Immature natural killer cell (primary cell): ENCODE data around the gene KRTAP27-1. TPM values are rescaled to one million over a fixed set of nuclear protein-coding genes. Genes with fewer than 3 reads are reported as not detected.

Source experiments
- DNase-seq, 3 donors: peaks; one replicate each; pipeline ENCODE4 v3.0.0; 2022; ENCODE audit warnings: mixed read lengths in 1 of 3
- H3K27ac Mint-ChIP-seq, 6 donors: one replicate each; pipeline ENCODE4 v1.8.0; 2020; ENCODE audit warnings: mixed read lengths in 6 of 6, mild to moderate bottlenecking in 5 of 6, inconsistent platforms in 4 of 6, moderate library complexity in 3 of 6
- H3K27me3 Mint-ChIP-seq, 3 donors: one replicate each; pipeline ENCODE4 v1.8.0; 2020 to 2021; ENCODE audit warnings: low read depth in 3 of 3, mild to moderate bottlenecking in 3 of 3, mixed read lengths in 3 of 3, moderate library complexity in 3 of 3, inconsistent platforms in 1 of 3
- H3K36me3 Mint-ChIP-seq, 3 donors: one replicate each; pipeline ENCODE4 v1.8.0; 2020; ENCODE audit warnings: mixed read lengths in 3 of 3, inconsistent platforms in 2 of 3, mild to moderate bottlenecking in 2 of 3
- H3K4me1 Mint-ChIP-seq, 2 donors: one replicate each; pipeline ENCODE4 v1.8.0; 2020; ENCODE audit warnings: inconsistent platforms in 2 of 2, mild to moderate bottlenecking in 2 of 2, mixed read lengths in 2 of 2, moderate library complexity in 1 of 2
- H3K4me3 Mint-ChIP-seq, 5 donors: one replicate each; pipeline ENCODE4 v1.8.0; 2020; ENCODE audit warnings: mild to moderate bottlenecking in 5 of 5, mixed read lengths in 5 of 5, inconsistent platforms in 3 of 5, moderate library complexity in 3 of 5
- H3K9me3 Mint-ChIP-seq, 6 donors: one replicate each; pipeline ENCODE4 v1.8.0; 2020; ENCODE audit warnings: mild to moderate bottlenecking in 6 of 6, mixed read lengths in 6 of 6, inconsistent platforms in 4 of 6, moderate library complexity in 3 of 6
- polyA plus RNA-seq, 3 donors: library from polyadenylated mRNA; unstranded; fragments of 300-500 nt; fragmentation: Illumina TruSeq; gene quantifications; one replicate each; pipeline ENCODE4 v1.2.3, GENCODE V29; 2021

Gene KRTAP27-1, protein sequence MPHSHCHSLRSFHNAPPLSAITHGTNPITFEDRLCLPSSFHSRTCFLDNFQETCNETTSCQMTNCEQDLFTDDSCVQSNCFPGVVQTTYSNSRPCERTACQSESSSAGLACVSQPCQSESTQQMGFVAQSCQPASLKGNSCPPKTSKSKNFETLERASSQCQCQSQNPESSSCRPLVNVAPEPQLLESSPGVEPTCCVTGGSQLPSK
- not detected for polyA plus RNA-seq

GRCh38 chr21:30337276-30337744 is at the start of gene KRTAP27-1:
TSS of gene KRTAP27-1 (minus strand) at chr21:30337694. CDS start at chr21:30337668, 26 bp downstream.
- Mint-ChIP-seq H3K27me3 (peaks cover 0 to 3% (median 0%) of the 10 kb centered on the region in 3 donors), H3K4me1 (no peaks in the 10 kb centered on the region), H3K9me3 (peaks cover 3 to 14% (median 5%) of the 10 kb centered on the region in 6 donors), H3K4me3 (no peak within 1 kb of the TSS), H3K36me3 (no peaks in the 10 kb centered on the region), H3K27ac (no peak within 1 kb of the TSS)
- DNase-seq: no peak

DNA sequence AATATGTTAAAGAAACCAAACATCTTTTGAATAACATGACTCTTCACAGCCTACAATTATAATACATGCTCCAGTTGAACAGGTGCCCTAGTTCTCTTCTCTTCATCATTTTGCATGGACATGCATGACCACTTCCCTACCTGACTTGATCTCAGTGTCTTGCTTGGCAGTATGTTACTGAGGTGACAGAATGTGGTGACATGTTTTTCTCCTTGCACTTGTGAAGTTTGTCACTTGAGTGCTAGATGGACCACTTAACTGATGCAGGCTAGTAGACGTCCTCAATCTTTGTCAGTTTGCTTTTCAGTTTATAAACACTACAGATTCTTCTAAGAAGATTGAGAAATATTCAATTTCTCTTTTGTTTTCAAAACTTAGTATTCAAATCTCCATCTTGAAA is 44.7 kb upstream of the KRTAP27-1 start:
- peaks cover 5 to 42% (median 12%) of the 10 kb centered on the region in 6 donors for H3K9me3 Mint-ChIP-seq
- H3K27me3 Mint-ChIP-seq: peaks cover 0 to 3% (median 2%) of the 10 kb centered on the region in 3 donors
- no peaks in the 10 kb centered on the region for H3K4me1 Mint-ChIP-seq
- no peak for DNase-seq
- H3K36me3 Mint-ChIP-seq: no peaks in the 10 kb centered on the region
- no peak overlapping the region for H3K27ac Mint-ChIP-seq
- H3K4me3 Mint-ChIP-seq: no peak overlapping the region

- H3K27ac Mint-ChIP-seq: no peak within 1 kb of the TSS
These were observed 34.8 kb upstream of the KRTAP27-1 start, which contains the start of gene KRTAP13-2 for GRCh38 chr21:30372139-30372770. TSS of gene KRTAP13-2 (minus strand) at chr21:30372271. CDS start at chr21:30372213, 58 bp downstream.

DNA sequence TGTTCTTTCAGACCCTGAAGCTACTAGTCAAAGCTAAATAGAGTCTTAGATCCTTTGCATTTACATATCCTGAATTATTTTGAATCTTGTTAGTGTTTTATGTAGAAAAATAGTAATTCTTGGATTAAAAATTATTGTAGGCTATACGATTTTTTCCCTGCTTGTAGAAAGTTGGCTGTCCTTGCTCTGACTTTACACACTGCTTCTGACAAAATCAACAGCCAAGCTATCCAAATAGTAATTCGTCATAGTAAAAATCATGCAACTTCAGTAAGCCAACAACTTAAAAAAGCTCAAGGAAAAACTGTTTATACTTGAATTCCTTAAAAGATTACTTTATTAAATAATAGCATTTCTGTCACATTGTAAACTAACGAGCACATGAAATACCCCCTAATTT is 18.4 kb upstream of the KRTAP27-1 start:
- no peak for DNase-seq
- H3K27ac Mint-ChIP-seq: no peak overlapping the region
- H3K27me3 Mint-ChIP-seq: peaks cover 0 to 5% (median 0%) of the 10 kb centered on the region in 3 donors
- no peaks in the 10 kb centered on the region for H3K4me1 Mint-ChIP-seq
- H3K9me3 Mint-ChIP-seq: peaks cover 2 to 26% (median 6%) of the 10 kb centered on the region in 6 donors
- H3K36me3 Mint-ChIP-seq: no peaks in the 10 kb centered on the region
- H3K4me3 Mint-ChIP-seq: no peak overlapping the region

More at GRCh38 chr21:30372139-30372770, 34.8 kb upstream of the KRTAP27-1 start, which contains the start of gene KRTAP13-2:
- H3K9me3 Mint-ChIP-seq: peaks cover 3 to 36% (median 11%) of the 10 kb centered on the region in 6 donors
- H3K36me3 Mint-ChIP-seq: no peaks in the 10 kb centered on the region
- H3K4me3 Mint-ChIP-seq: no peak within 1 kb of the TSS
- no peak for DNase-seq
- H3K4me1 Mint-ChIP-seq: no peaks in the 10 kb centered on the region
- H3K27me3 Mint-ChIP-seq: peaks cover 0 to 1% (median 0%) of the 10 kb centered on the region in 3 donors

- Mint-ChIP-seq H3K4me3 (no peak overlapping the region), H3K4me1 (no peaks in the 10 kb centered on the region), H3K27me3 (peaks cover 0 to 5% (median 0%) of the 10 kb centered on the region in 3 donors)
These were observed 17.0 kb upstream of the KRTAP27-1 start for GRCh38 chr21:30354308-30355005.

GRCh38 chr21:30351534-30351933 is 14.0 kb upstream of the KRTAP27-1 start:
- DNase-seq: no peak
- H3K36me3 Mint-ChIP-seq: no peaks in the 10 kb centered on the region
- no peak overlapping the region for H3K27ac Mint-ChIP-seq
- no peaks in the 10 kb centered on the region for H3K4me1 Mint-ChIP-seq
- H3K4me3 Mint-ChIP-seq: no peak overlapping the region
- H3K27me3 Mint-ChIP-seq: peaks cover 0 to 5% (median 0%) of the 10 kb centered on the region in 3 donors
- H3K9me3 Mint-ChIP-seq: peaks cover 6 to 18% (median 8%) of the 10 kb centered on the region in 6 donors

More at GRCh38 chr21:30354308-30355005, 17.0 kb upstream of the KRTAP27-1 start:
- DNase-seq: no peak
- no peaks in the 10 kb centered on the region for H3K36me3 Mint-ChIP-seq
- peaks cover 4 to 18% (median 6%) of the 10 kb centered on the region in 6 donors for H3K9me3 Mint-ChIP-seq
- no peak overlapping the region for H3K27ac Mint-ChIP-seq

DNA sequence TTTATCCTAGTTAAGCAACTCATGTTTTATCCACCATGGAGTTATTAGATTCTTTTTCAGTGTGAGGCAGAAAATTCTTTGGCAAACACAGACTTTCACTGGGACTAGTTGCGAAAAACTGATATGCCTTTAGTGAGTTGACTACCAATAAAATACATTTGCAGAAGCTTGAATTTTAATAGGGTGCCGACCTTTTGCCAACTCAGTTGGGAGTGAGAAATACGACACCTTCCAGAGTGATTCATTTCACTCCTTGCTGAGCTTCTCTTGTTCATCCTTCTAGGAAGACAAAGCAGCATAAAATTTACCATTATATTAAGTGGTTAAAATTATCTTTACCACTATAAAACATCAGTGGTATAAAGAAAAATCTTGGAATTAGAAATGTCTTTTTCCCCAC is 12.1 kb upstream of the KRTAP27-1 start:
- DNase-seq: no peak
- Mint-ChIP-seq H3K4me3 (no peak overlapping the region), H3K9me3 (peaks cover 2 to 26% (median 11%) of the 10 kb centered on the region in 6 donors), H3K36me3 (peaks cover 0 to 5% (median 0%) of the 10 kb centered on the region in 3 donors), H3K4me1 (no peaks in the 10 kb centered on the region), H3K27ac (no peak overlapping the region), H3K27me3 (peaks cover 0 to 3% (median 0%) of the 10 kb centered on the region in 3 donors)

- peaks cover 0 to 1% (median 0%) of the 10 kb centered on the region in 3 donors for H3K27me3 Mint-ChIP-seq
- H3K4me3 Mint-ChIP-seq: no peak within 1 kb of the TSS
- peaks cover 2 to 22% (median 8%) of the 10 kb centered on the region in 6 donors for H3K9me3 Mint-ChIP-seq
- H3K4me1 Mint-ChIP-seq: no peaks in the 10 kb centered on the region
- H3K27ac Mint-ChIP-seq: no peak within 1 kb of the TSS
- H3K36me3 Mint-ChIP-seq: peaks cover 0 to 5% (median 0%) of the 10 kb centered on the region in 3 donors
- no peak for DNase-seq
These were observed 11.0 kb upstream of the KRTAP27-1 start, which contains the start of gene KRTAP23-1 for GRCh38 chr21:30348506-30348905. TSS of gene KRTAP23-1 (minus strand) at chr21:30348606. CDS start at chr21:30348606, 0 bp downstream.

DNA sequence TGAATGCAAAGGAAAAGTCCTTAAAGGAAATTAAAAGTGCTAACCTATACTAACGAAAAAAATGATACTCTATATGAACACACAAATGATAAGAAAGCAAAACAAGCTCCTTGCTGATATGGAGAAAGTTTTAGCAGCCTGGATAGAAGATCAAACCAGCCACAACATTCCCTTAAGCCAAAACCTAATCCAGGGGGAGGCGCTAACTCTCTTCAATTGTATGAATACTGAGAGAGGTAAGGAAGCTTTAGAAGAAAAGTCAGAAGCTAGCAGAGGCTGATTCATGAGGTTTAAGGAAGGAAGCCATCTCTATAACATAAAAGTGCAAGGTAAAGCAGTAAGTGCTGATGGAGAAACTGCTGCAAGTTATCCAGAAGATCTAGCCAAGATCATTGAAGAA is 7.5 kb upstream of the KRTAP27-1 start:
- Mint-ChIP-seq H3K9me3 (peaks cover 2 to 18% (median 7%) of the 10 kb centered on the region in 6 donors), H3K4me3 (no peak overlapping the region), H3K4me1 (no peaks in the 10 kb centered on the region), H3K36me3 (peaks cover 0 to 5% (median 0%) of the 10 kb centered on the region in 3 donors), H3K27me3 (peaks cover 0 to 1% (median 0%) of the 10 kb centered on the region in 3 donors), H3K27ac (no peak overlapping the region)
- no peak for DNase-seq

- H3K9me3 Mint-ChIP-seq: peaks cover 3 to 13% (median 7%) of the 10 kb centered on the region in 6 donors
- H3K4me3 Mint-ChIP-seq: no peak overlapping the region
- H3K27ac Mint-ChIP-seq: no peak overlapping the region
- H3K27me3 Mint-ChIP-seq: peaks cover 0 to 3% (median 0%) of the 10 kb centered on the region in 3 donors
- no peak for DNase-seq
- no peaks in the 10 kb centered on the region for H3K4me1 Mint-ChIP-seq
- H3K36me3 Mint-ChIP-seq: peaks cover 0 to 5% (median 0%) of the 10 kb centered on the region in 3 donors
These were observed 3.5 kb upstream of the KRTAP27-1 start for GRCh38 chr21:30340714-30341573.

- peaks cover 3 to 14% (median 5%) of the 10 kb centered on the region in 6 donors for H3K9me3 Mint-ChIP-seq
- H3K4me1 Mint-ChIP-seq: no peaks in the 10 kb centered on the region
- no peaks in the 10 kb centered on the region for H3K36me3 Mint-ChIP-seq
- peaks cover 0 to 3% (median 0%) of the 10 kb centered on the region in 3 donors for H3K27me3 Mint-ChIP-seq
- H3K27ac Mint-ChIP-seq: no peak overlapping the region
- H3K4me3 Mint-ChIP-seq: no peak overlapping the region
- no peak for DNase-seq
These were observed 1.2 kb upstream of the KRTAP27-1 start for GRCh38 chr21:30338717-30339116.

- no peaks in the 10 kb centered on the region for H3K4me1 Mint-ChIP-seq
- H3K27ac Mint-ChIP-seq: no peak overlapping the region
- DNase-seq: no peak
- peaks cover 3 to 14% (median 5%) of the 10 kb centered on the region in 6 donors for H3K9me3 Mint-ChIP-seq
- H3K36me3 Mint-ChIP-seq: no peaks in the 10 kb centered on the region
- no peak overlapping the region for H3K4me3 Mint-ChIP-seq
- H3K27me3 Mint-ChIP-seq: peaks cover 0 to 3% (median 0%) of the 10 kb centered on the region in 3 donors
These were observed 278 bp upstream of the KRTAP27-1 start for GRCh38 chr21:30337772-30338171.

DNA sequence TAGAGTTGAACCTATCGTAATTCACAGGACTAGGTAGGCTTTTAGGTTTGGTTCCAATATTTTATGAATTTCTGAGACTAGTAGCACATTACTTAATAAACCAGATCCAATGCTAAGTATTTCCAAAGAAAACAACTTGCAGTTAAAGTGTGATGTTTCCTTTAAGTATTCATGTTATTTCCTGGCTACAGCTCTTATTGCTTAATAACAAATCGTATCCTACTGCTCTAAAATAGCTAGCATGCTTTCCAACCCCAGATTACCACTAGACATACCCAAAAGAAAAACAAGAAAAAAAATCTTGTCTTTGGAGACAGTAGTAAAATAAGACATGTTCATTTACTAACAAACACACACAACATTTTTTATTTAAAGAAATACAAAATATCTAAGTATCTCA is 898 bp downstream of the KRTAP27-1 start:
- Mint-ChIP-seq H3K9me3 (peaks cover 0 to 10% (median 4%) of the 10 kb centered on the region in 6 donors), H3K36me3 (no peaks in the 10 kb centered on the region), H3K4me1 (no peaks in the 10 kb centered on the region), H3K4me3 (no peak overlapping the region), H3K27me3 (peaks cover 0 to 3% (median 0%) of the 10 kb centered on the region in 3 donors), H3K27ac (no peak overlapping the region)
- DNase-seq: no peak
